Thyroid gland (tissue), 4 donors: ENCODE results near the gene DUSP12. TPM values are rescaled to one million over a fixed set of nuclear protein-coding genes. Genes with fewer than 3 reads are reported as not detected.

Experiments used
- DNase-seq, 2 donors: peaks; one replicate each; pipeline ENCODE4 v3.0.0-alpha.2; 2019
- H3K27ac ChIP-seq, 3 donors: fragments of 200-600 bp; sonication (generic); 1 replicate in 2 of 3; 2 replicates in 1 of 3; pipeline ENCODE4 v1.5.1; 2016 to 2019; ENCODE audit warnings: mild to moderate bottlenecking in 1 of 3, moderate library complexity in 1 of 3
- H3K27me3 ChIP-seq: fragments of 200-600 bp; sonication (generic); one replicate; pipeline ENCODE4 v1.5.1; 2019
- H3K36me3 ChIP-seq, 2 donors: fragments of 200-600 bp; sonication (generic); one replicate each; pipeline ENCODE4 v1.5.1; 2016 to 2019
- H3K4me1 ChIP-seq, 2 donors: fragments of 200-600 bp; sonication (generic); one replicate each; pipeline ENCODE4 v1.5.1; 2017 to 2019
- H3K4me3 ChIP-seq, 3 donors: fragments of 200-600 bp; sonication (generic); replicated peaks in 1 of 3; 1 replicate in 2 of 3; 2 replicates in 1 of 3; pipeline ENCODE4 v1.5.1; 2016; ENCODE audit warnings: mild to moderate bottlenecking in 1 of 3
- H3K9me3 ChIP-seq: fragments of 200-600 bp; sonication (generic); one replicate; pipeline ENCODE4 v1.5.1; 2017
- POLR2A ChIP-seq, 2 donors: fragments of 450-650 bp; IDR thresholded peaks; one replicate each; pipeline ENCODE4 v1.6.1; 2017; ENCODE audit warnings: antibody characterized with exemption in 2 of 2, mild to moderate bottlenecking in 2 of 2, moderate library complexity in 1 of 2
- WGBS, 2 donors: methylation state at CpG; one replicate each; pipeline ENCODE4 v1.1.5; 2017; 5-methylcytosine and 5-hydroxymethylcytosine counted together
- intact Hi-C: fragments of 100-400 bp; cut with DNase I; formaldehyde crosslinking; loops from one replicate; pipeline ENCODE4 v1.15.1; 2023
- total RNA-seq, 4 donors: library from RNA; depleted of rRNA; stranded (reverse); fragments of >200 nt; gene quantifications; one replicate each; pipeline ENCODE4 v1.2.3, GENCODE V29; 2016
- TF ChIP-seq, protein P1 (sequence below), 6 experiments: fragments of 200-600 bp in 3 of 6; fragments of 450-650 bp in 3 of 6; sonication (generic) in 3 of 6; IDR thresholded peaks; one replicate each; pipeline ENCODE4 v1.5.1; 2016 to 2019; ENCODE audit warnings: antibody characterized with exemption in 6 of 6, mild to moderate bottlenecking in 2 of 6, inconsistent platforms in 1 of 6, moderate library complexity in 1 of 6

Gene DUSP12
- total RNA-seq, 4 donors from 2014 or later, result 36.6 to 53.7 (median 39.8) TPM

DNA sequence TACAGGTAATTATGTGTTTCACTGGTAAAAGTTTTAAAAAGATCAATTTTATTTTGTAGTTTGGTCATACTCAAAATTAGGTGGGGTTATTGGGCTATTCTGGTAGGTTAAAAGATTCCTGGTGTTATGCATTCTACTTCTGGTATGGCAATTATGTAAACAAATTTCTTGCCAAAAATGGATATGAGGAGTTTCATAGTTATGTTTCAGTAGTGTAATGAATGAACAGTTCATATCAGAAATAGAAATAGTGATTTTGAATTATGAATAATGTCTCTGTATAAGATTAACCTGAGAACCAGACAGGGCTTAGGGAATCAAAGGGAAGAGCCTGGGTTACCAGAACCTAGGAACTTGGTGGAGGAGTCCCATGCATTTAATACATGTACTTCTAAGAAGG, 32.4 kb downstream of the DUSP12 start:
- Histone ChIP-seq H3K27ac (no peak overlapping the region), H3K4me1 (no peaks in the 10 kb centered on the region), H3K4me3 (no peak overlapping the region), H3K9me3 (no peaks in the 10 kb centered on the region), H3K36me3 (peaks cover 11 to 18% of the 10 kb centered on the region in 2 donors), H3K27me3 (no peaks in the 10 kb centered on the region)
- TF ChIP-seq, protein P1, sequence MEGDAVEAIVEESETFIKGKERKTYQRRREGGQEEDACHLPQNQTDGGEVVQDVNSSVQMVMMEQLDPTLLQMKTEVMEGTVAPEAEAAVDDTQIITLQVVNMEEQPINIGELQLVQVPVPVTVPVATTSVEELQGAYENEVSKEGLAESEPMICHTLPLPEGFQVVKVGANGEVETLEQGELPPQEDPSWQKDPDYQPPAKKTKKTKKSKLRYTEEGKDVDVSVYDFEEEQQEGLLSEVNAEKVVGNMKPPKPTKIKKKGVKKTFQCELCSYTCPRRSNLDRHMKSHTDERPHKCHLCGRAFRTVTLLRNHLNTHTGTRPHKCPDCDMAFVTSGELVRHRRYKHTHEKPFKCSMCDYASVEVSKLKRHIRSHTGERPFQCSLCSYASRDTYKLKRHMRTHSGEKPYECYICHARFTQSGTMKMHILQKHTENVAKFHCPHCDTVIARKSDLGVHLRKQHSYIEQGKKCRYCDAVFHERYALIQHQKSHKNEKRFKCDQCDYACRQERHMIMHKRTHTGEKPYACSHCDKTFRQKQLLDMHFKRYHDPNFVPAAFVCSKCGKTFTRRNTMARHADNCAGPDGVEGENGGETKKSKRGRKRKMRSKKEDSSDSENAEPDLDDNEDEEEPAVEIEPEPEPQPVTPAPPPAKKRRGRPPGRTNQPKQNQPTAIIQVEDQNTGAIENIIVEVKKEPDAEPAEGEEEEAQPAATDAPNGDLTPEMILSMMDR (IDR thresholded peaks at IDR 0.05), result no peak
- TF ChIP-seq POLR2A (IDR thresholded peaks at IDR 0.05), result no peak
- intact Hi-C loops, result no loop called here
- DNase-seq, result no peak

DNA sequence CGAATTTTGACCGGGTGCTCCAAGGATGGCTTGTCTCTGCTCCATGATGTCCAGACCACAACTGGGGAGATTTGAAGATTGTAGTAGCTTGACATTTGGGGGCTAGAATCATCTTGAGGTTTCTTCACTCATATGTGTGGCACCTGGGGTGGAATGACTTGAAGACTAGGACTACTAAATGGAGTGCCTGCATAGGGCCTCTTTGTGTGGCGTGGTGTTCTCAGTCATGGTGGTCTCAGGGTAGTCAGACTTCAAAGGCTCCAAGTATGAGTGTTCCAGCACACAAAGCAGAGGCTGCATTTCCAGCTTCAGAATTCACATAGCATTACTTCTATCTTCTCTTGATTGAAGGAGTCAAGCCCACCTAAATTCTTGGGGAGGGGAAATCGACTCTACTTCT, 33.3 kb downstream of the DUSP12 start:
- no peak for TF ChIP-seq POLR2A (IDR thresholded peaks at IDR 0.05)
- TF ChIP-seq, protein P1 (IDR thresholded peaks at IDR 0.05), result no peak
- intact Hi-C loops, result no loop called here
- Histone ChIP-seq H3K4me1 (no peaks in the 10 kb centered on the region), H3K4me3 (no peak overlapping the region), H3K27me3 (no peaks in the 10 kb centered on the region), H3K27ac (no peak overlapping the region), H3K36me3 (peaks cover 11 to 24% of the 10 kb centered on the region in 2 donors), H3K9me3 (no peaks in the 10 kb centered on the region)
- DNase-seq, result no peak
- WGBS, 2 donors, result 97 to 99% methylated on average over 4 of the region's 4 CpGs

DNA sequence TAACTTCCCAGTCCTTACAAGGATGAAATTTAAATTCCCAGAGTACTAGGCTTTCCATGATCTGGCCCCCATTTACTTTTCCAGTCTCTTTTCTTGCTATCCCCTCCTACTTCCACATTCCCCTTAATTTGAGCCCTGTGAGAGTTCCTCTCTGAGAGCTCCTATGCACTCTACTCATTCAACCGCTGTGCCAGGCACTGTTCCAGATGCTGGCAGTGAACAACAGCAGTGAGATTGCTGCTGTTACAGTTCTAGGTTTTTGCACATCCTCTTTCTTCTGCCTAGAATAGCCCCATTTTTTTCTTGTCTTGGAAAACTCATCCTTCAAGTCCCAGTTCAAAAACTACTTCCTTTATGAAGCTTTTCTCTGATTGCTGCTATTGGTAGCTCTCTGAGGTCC, 35.4 kb downstream of the DUSP12 start:
- WGBS, 2 donors, result 90 to 95% methylated on average over 1 of the region's 1 CpG

DNA sequence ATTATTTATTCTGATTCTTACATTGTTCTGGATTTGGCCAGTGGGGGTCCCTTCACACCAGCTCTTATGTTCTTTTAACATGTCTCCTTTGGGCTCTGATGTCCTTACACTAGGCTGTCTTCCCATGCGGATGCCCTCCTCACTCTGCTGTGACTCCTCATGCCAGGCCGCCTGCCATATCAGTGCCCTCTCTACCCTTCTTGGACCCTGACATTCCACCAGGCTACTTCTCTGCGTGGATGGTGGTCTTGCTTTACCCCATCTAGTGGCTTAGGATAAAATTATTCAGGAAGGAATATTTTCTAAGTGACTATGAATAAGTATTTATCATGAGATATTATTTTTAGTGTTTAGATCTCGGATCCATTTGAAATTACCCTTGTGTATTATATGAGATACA, 37.8 kb downstream of the DUSP12 start:
- intact Hi-C loops, result no loop called here
- no peak for TF ChIP-seq POLR2A (IDR thresholded peaks at IDR 0.05)
- TF ChIP-seq, protein P1 (IDR thresholded peaks at IDR 0.05), result no peak
- Histone ChIP-seq H3K36me3 (peaks cover 11 to 32% of the 10 kb centered on the region in 2 donors), H3K27me3 (no peaks in the 10 kb centered on the region), H3K9me3 (no peaks in the 10 kb centered on the region), H3K27ac (no peak overlapping the region), H3K4me3 (no peak overlapping the region), H3K4me1 (no peaks in the 10 kb centered on the region)
- 88 to 92% methylated on average over 4 of the region's 4 CpGs for WGBS, 2 donors
- DNase-seq, result no peak

More for the DNA sequence above, 35.4 kb downstream of the DUSP12 start:
- intact Hi-C loops, result no loop called here
- no peak for DNase-seq
- Histone ChIP-seq H3K27ac (no peak overlapping the region), H3K9me3 (no peaks in the 10 kb centered on the region), H3K36me3 (peaks cover 11 to 24% of the 10 kb centered on the region in 2 donors), H3K4me3 (no peak overlapping the region), H3K4me1 (no peaks in the 10 kb centered on the region), H3K27me3 (no peaks in the 10 kb centered on the region)
- no peak for TF ChIP-seq POLR2A (IDR thresholded peaks at IDR 0.05)
- TF ChIP-seq, protein P1 (IDR thresholded peaks at IDR 0.05), result no peak

DNA sequence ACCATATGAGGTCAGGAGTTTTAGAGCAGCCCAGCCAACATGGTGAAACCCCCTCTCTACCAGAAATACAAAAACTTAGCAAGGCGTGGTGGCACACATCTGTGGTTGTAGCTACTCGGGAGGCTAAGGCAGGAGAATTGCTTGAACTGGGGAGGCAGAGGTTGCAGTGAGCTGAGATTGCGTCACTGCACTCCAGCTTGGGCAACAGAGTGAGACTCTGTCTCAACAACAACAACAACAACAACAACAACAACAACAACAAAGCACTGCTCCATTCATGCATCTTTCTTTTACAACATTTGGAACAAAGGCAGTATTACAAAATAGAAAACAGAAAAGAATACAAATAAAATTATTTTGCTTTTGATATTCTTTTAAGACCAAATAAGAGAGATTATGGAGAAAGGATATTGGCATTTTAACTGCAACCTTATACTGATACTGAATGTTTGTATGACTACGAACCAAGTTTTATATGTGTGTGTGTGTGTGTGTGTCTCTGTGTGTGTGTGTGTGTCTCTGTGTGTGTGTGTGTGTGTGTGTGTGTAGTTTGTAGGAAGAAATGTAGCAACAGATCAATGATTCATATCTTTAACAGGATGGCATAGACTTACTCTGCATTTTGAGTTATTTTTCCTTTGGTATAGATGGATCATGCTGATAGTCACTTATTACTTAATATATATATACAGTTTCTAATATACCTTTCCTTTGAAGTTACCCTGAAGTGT, 41.2 kb downstream of the DUSP12 start:
- intact Hi-C loops, result loop anchor here (5.0 kb wide), 1 partner anchor 242 kb away; no protein-coding TSS in a partner anchor
- no peak for DNase-seq
- Histone ChIP-seq H3K9me3 (no peaks in the 10 kb centered on the region), H3K36me3 (peaks cover 10 to 31% of the 10 kb centered on the region in 2 donors), H3K27ac (no peak overlapping the region), H3K27me3 (no peaks in the 10 kb centered on the region), H3K4me1 (no peaks in the 10 kb centered on the region), H3K4me3 (no peak overlapping the region)
- WGBS, 2 donors, result 91 to 93% methylated on average over 4 of the region's 4 CpGs
- TF ChIP-seq, protein P1 (IDR thresholded peaks at IDR 0.05), result no peak
- TF ChIP-seq POLR2A (IDR thresholded peaks at IDR 0.05), result no peak
